HG03097 (cell line): ENCODE measurements around the gene RGS5.

Experiments
- ATAC-seq: cut with Tn5 transposase; IDR thresholded peaks from one replicate; pipeline ENCODE4 v1.9.1; 2021; ENCODE audit not compliant: unreplicated experiment, low FRiP score

RGS5 gene

GRCh38 chr1:163186862-163187261 lies 15.9 kb downstream of the RGS5 start:
- no peak for ATAC-seq

- ATAC-seq, result no peak
Observed at GRCh38 chr1:163182330-163182949, 20.3 kb downstream of the RGS5 start.

GRCh38 chr1:163178628-163179027 lies 24.1 kb downstream of the RGS5 start:
- ATAC-seq, result no peak

GRCh38 chr1:163176797-163177196 lies 25.9 kb downstream of the RGS5 start:
- no peak for ATAC-seq

- ATAC-seq, result no peak
Observed at GRCh38 chr1:163174524-163175437, 27.9 kb downstream of the RGS5 start.

GRCh38 chr1:163173121-163173520 lies 29.6 kb downstream of the RGS5 start:
- ATAC-seq, result no peak

- ATAC-seq, result no peak
Observed at GRCh38 chr1:163172596-163172995, 30.1 kb downstream of the RGS5 start.

- no peak for ATAC-seq
Observed at GRCh38 chr1:163171826-163172225, 30.9 kb downstream of the RGS5 start.

- ATAC-seq, result no peak
Observed at GRCh38 chr1:163170975-163171676, 31.6 kb downstream of the RGS5 start.

- no peak for ATAC-seq
Observed at GRCh38 chr1:163170331-163170730, 32.4 kb downstream of the RGS5 start.

- ATAC-seq, result no peak
Observed at GRCh38 chr1:163169553-163169952, 33.2 kb downstream of the RGS5 start.

GRCh38 chr1:163168053-163168452 lies 34.7 kb downstream of the RGS5 start:
- ATAC-seq, result no peak

- no peak for ATAC-seq
Observed at GRCh38 chr1:163166886-163167555, 35.7 kb downstream of the RGS5 start.

GRCh38 chr1:163165119-163165518 lies 37.6 kb downstream of the RGS5 start:
- no peak for ATAC-seq

GRCh38 chr1:163163881-163164582 lies 38.7 kb downstream of the RGS5 start:
- no peak for ATAC-seq

- ATAC-seq, result no peak
Observed at GRCh38 chr1:163163163-163163562, 39.6 kb downstream of the RGS5 start.

- no peak for ATAC-seq
Observed at GRCh38 chr1:163162381-163162914, 40.3 kb downstream of the RGS5 start.

GRCh38 chr1:163161841-163162240 lies 40.9 kb downstream of the RGS5 start:
- ATAC-seq, result no peak

- no peak for ATAC-seq
Observed at GRCh38 chr1:163161337-163161736, 41.4 kb downstream of the RGS5 start.

- no peak for ATAC-seq
Observed at GRCh38 chr1:163155606-163156005, 47.1 kb downstream of the RGS5 start.
